Measurements from ENCODE around the gene TMEM126B. TPM values are rescaled to one million over a fixed set of nuclear protein-coding genes. Genes with fewer than 3 reads are reported as not detected.

The TMEM126B gene
- total RNA-seq, 1 experiment from 2014 or later, result 74.0 TPM

- no peak within 1 kb of the TSS for H3K4ac ChIP-seq (ENCODE audit: low read depth, low read length)
- H3K9ac ChIP-seq (ENCODE audit: extremely low read depth, insufficient read length, low read length), result no peak within 1 kb of the TSS
- Mint-ChIP-seq H3K9me3 (no peaks in the 10 kb centered on the region), H3K27me3 (ENCODE audit: low read depth) (no peaks in the 10 kb centered on the region), H3K27ac (no peak within 1 kb of the TSS; a peak in 1 of 7 replicates), H3K4me1 (peaks cover 0 to 13% of the 10 kb centered on the region in 2 experiments), H3K36me3 (ENCODE audit: insufficient read depth in 1 of 3, low read depth in 3 of 3) (no peaks in the 10 kb centered on the region), H3K4me3 (no peak within 1 kb of the TSS)
- no peak within 1 kb of the TSS for H2BK5ac ChIP-seq (ENCODE audit: insufficient read length, low read length)
- no peak within 1 kb of the TSS for H2AFZ ChIP-seq (ENCODE audit: low read length)
- no peak within 1 kb of the TSS for H2AK5ac ChIP-seq (ENCODE audit: insufficient read length, low read length)
- no CpG with 5 or more reads among the region's 13 CpGs for WGBS (ENCODE audit: extremely low coverage, insufficient read length, low lambda C conversion rate)
- no peak within 1 kb of the TSS for H3K14ac ChIP-seq (ENCODE audit: insufficient read depth, low read length)
- no peaks in the 10 kb centered on the region for H3K79me1 ChIP-seq (ENCODE audit: insufficient read depth, low read depth, low read length, poor library complexity, severe bottlenecking)
- no peak within 1 kb of the TSS for H4K8ac ChIP-seq (replicated peaks; ENCODE audit: insufficient read length, low read depth, low read length)
- H2BK12ac ChIP-seq (ENCODE audit: insufficient read length, low read depth, low read length), result no peak within 1 kb of the TSS
- no peaks in the 10 kb centered on the region for H4K20me1 ChIP-seq (ENCODE audit: control insufficient read depth, insufficient read depth, insufficient read length)
- H2BK15ac ChIP-seq (ENCODE audit: low read depth, low read length), result no peak within 1 kb of the TSS
- H3K23ac ChIP-seq (ENCODE audit: insufficient read length, low read depth, low read length), result no peak within 1 kb of the TSS
- no peak within 1 kb of the TSS for H4K91ac ChIP-seq (ENCODE audit: insufficient read length, low read depth, low read length)
- no peaks in the 10 kb centered on the region for H3K9me3 ChIP-seq (ENCODE audit: control insufficient read depth, low read depth, low read length)
- H2BK20ac ChIP-seq (ENCODE audit: low read depth, low read length, poor library complexity, severe bottlenecking), result no peak within 1 kb of the TSS
- H3K4me2 ChIP-seq (ENCODE audit: insufficient read depth, insufficient read length, low read length), result no peak within 1 kb of the TSS
- no peak within 1 kb of the TSS for H3K56ac ChIP-seq (ENCODE audit: insufficient read length, low read depth, low read length)
- no peak within 1 kb of the TSS for H3K18ac ChIP-seq (ENCODE audit: insufficient read length, low read depth, low read length)
- no peaks in the 10 kb centered on the region for H3K79me2 ChIP-seq (ENCODE audit: insufficient read depth, low read length)
- H3K23me2 ChIP-seq (ENCODE audit: insufficient read length, low read depth, low read length, poor library complexity, severe bottlenecking), result no peaks in the 10 kb centered on the region
- no peak within 1 kb of the TSS for H3T11ph ChIP-seq (ENCODE audit: low read length)
- H3K4me1 ChIP-seq (ENCODE audit: insufficient read depth, low read length), result peaks cover 2% of the 10 kb centered on the region; the same call in 1 of the 2 replicates
- no peaks in the 10 kb centered on the region for H3K27me3 ChIP-seq (ENCODE audit: insufficient read depth, low read length)
- H2BK120ac ChIP-seq (ENCODE audit: low read depth, low read length, poor library complexity, severe bottlenecking), result no peak within 1 kb of the TSS
- H3K27ac ChIP-seq (ENCODE audit: insufficient read length, low read depth, low read length), result no peak within 1 kb of the TSS
- no peak within 1 kb of the TSS for H4K5ac ChIP-seq (ENCODE audit: insufficient read length, low read depth, low read length)
- no peak for TF ChIP-seq CTCF (conservative IDR thresholded peaks at IDR 0.05)
- DNase-seq, result no peak
Measured at GRCh38 chr11:85685820-85686459, 57.5 kb downstream of the TMEM126B start, which contains the start of gene CCDC89. Gene CCDC89 (minus strand): TSS chr11:85686195. CDS start chr11:85686130, 65 bp downstream.

Other genes starting within 250 kb of the TMEM126B start
- gene DLG2, start 1.2 kb upstream of the TMEM126B start, total RNA-seq (2021), result 8.0 and 8.2 TPM in 2 replicates
- gene TMEM126A, start 19.4 kb downstream of the TMEM126B start, total RNA-seq (2021), result 28.0 and 35.2 TPM in 2 replicates
- gene CREBZF, start 36.5 kb downstream of the TMEM126B start, total RNA-seq (2021), result 50.2 and 52.5 TPM in 2 replicates
- not detected in 2 replicates for gene CCDC89, start 57.6 kb downstream of the TMEM126B start, total RNA-seq (2021)
- gene SYTL2, start 182.5 kb downstream of the TMEM126B start, total RNA-seq (2021), result 5.0 and 5.2 TPM in 2 replicates
- gene CCDC83, start 226.8 kb downstream of the TMEM126B start, total RNA-seq (2021), result not detected in 2 replicates

Data from H9 (cell line).